Mesothelial cell of epicardium (in vitro differentiated cells): ENCODE results near the gene SLC38A9. TPM values are rescaled to one million over a fixed set of nuclear protein-coding genes. Genes with fewer than 3 reads are reported as not detected.

Experiments used
- DNase-seq, 2 experiments: peaks; one replicate each; pipeline ENCODE4 v3.0.0; 2021; ENCODE audit warnings: low spot score in 2 of 2; ENCODE audit not compliant: unreplicated experiment in 2 of 2
- H3K27ac Mint-ChIP-seq: 2 replicates; pipeline ENCODE4 v1.8.0; 2021; ENCODE audit warnings: mixed read lengths
- H3K27me3 Mint-ChIP-seq: 2 replicates; pipeline ENCODE4 v1.8.0; 2021; ENCODE audit warnings: low read depth, mixed read lengths
- H3K36me3 Mint-ChIP-seq: 2 replicates; pipeline ENCODE4 v1.8.0; 2021; ENCODE audit warnings: mixed read lengths
- H3K4me1 Mint-ChIP-seq: 2 replicates; pipeline ENCODE4 v1.8.0; 2021; ENCODE audit warnings: mixed read lengths
- H3K4me3 Mint-ChIP-seq: 2 replicates; pipeline ENCODE4 v1.8.0; 2021; ENCODE audit warnings: mild to moderate bottlenecking, moderate library complexity, mixed read lengths
- H3K9me3 Mint-ChIP-seq: 2 replicates; pipeline ENCODE4 v1.8.0; 2021; ENCODE audit warnings: mixed read lengths
- total RNA-seq: library from RNA; stranded (reverse); gene quantifications from 3 replicates; pipeline ENCODE4 v1.2.1, GENCODE V29; 2021
- TF ChIP-seq, protein P1 (sequence below): fragments of 200-600 bp; sonication (generic); IDR thresholded peaks from one replicate; pipeline ENCODE4 v1.5.0; 2021; ENCODE audit warnings: antibody characterized with exemption; ENCODE audit not compliant: unreplicated experiment

SLC38A9 gene
- total RNA-seq, 1 donor from 2014 or later, result 39.9 TPM

DNA sequence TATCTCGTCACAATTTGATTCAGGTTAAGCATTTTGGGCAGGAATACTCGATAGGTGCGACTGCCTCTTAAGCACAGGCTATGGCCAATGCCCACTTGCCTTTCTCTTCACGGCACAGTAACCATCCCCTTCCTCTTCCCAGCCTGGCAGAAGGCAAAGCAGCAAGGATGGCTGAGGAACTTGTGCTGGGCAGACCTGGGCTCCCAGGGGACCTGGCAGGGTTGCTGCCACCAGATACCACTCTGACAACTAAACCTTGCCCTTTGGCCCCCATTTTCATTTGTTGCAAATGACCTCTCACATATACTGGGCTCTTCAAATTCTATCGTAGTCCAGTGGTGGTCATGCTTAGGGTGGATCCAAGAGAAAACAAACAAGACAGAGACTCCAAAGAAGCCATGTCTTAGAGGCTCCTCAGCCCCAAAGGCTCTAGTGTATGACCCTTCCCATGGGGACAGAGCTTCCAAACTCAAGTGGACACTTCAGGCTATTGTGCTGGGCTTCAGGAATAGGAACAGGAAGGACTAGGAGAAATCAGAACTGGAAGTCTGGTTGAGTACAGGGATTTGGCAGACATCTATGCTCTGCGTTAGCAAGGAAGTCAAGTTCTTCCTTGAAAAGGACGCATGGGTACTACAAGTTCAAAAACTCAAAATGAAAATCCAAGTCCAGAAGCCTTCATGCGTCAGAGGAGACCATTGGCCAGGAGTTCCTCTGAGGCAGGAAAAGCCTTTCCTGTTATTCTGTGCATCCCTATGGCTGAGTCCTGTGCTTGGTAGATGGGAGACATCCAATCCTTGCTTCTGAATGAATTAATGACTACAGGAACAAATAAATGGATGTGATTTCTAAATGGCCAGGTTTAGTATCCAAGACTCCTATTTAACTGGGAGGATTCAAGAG, 112.7 kb downstream of the SLC38A9 start:
- no peaks in the 10 kb centered on the region for H3K27me3 Mint-ChIP-seq
- no peaks in the 10 kb centered on the region for H3K9me3 Mint-ChIP-seq
- peak overlapping the region; percentile 8 for H3K27ac Mint-ChIP-seq
- DNase-seq, result no peak
- H3K4me3 Mint-ChIP-seq, result no peak overlapping the region
- TF ChIP-seq, protein P1, sequence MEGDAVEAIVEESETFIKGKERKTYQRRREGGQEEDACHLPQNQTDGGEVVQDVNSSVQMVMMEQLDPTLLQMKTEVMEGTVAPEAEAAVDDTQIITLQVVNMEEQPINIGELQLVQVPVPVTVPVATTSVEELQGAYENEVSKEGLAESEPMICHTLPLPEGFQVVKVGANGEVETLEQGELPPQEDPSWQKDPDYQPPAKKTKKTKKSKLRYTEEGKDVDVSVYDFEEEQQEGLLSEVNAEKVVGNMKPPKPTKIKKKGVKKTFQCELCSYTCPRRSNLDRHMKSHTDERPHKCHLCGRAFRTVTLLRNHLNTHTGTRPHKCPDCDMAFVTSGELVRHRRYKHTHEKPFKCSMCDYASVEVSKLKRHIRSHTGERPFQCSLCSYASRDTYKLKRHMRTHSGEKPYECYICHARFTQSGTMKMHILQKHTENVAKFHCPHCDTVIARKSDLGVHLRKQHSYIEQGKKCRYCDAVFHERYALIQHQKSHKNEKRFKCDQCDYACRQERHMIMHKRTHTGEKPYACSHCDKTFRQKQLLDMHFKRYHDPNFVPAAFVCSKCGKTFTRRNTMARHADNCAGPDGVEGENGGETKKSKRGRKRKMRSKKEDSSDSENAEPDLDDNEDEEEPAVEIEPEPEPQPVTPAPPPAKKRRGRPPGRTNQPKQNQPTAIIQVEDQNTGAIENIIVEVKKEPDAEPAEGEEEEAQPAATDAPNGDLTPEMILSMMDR, result no peak
- H3K4me1 Mint-ChIP-seq, result peaks cover 56% of the 10 kb centered on the region
- no peaks in the 10 kb centered on the region for H3K36me3 Mint-ChIP-seq

DNA sequence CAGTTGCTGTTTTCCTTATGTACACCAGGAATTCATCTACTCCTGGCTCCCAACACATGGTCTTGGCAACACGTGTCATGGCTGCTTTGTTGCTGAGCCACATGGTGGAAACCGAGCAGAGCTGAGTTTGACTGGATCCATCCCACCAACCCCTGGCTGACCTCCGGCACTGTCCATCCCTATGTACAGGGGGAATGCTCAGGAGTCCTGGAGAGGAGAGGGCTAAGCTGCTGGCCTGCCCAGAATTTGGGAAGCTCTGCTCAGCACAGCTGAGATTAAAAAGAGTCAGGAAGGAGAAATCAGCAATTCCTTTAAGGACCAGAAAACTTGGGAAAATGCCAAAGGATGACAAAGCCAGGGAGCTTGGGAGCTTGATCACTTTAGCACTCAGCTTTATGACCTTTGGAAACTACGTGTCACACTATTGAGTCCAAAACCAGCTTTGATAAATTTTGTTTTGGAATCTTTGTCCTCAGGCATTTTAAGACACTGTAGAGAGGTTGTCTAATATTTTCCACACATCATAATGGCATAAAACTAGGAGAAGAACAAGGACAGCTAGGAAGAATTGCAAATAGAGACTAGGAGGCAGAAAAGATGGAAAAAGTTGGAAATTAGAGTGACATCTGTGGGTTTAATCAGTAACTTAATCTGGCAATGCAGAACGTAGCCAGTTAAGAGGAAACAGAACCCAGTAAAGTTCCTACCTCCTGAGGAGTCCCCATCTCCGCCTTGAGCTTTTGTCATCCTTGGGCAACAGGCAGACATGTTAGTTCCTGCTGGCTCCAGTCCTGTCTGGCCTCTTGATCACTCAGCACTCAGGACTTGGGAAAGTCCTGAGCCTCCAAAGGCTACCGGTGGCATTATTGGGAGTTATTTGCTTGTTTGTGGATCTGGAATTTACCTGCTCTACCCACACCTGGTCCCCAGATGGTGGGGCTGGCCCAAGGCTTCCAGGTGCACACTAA, 114.8 kb downstream of the SLC38A9 start:
- no peaks in the 10 kb centered on the region for H3K36me3 Mint-ChIP-seq
- peaks cover 45% of the 10 kb centered on the region for H3K4me1 Mint-ChIP-seq
- no peaks in the 10 kb centered on the region for H3K27me3 Mint-ChIP-seq
- TF ChIP-seq, protein P1, result no peak
- peak overlapping the region; percentile 80 for H3K27ac Mint-ChIP-seq
- no peak for DNase-seq
- no peak overlapping the region for H3K4me3 Mint-ChIP-seq
- H3K9me3 Mint-ChIP-seq, result no peaks in the 10 kb centered on the region

DNA sequence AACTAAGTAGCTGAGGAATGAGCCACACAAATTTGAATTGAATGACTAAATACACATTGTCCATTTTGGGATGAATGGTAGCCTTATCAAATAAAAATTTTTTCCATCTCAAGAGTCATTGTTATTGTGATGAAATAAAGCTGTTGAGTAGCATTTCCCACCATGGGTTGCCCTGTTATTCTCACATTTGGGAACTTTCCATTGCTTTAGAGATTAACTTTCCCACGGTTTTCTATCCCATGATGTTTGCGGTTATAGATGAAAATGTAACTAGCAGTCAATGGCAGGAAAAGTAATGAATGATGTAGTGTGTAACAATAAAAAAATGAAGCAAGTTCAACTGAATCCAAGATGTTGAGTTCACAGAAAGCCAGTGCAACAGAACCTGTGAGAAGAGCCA, 117.5 kb downstream of the SLC38A9 start:
- TF ChIP-seq, protein P1, result no peak
- H3K4me3 Mint-ChIP-seq, result no peak overlapping the region
- no peak overlapping the region for H3K27ac Mint-ChIP-seq
- no peaks in the 10 kb centered on the region for H3K36me3 Mint-ChIP-seq
- H3K9me3 Mint-ChIP-seq, result no peaks in the 10 kb centered on the region
- no peaks in the 10 kb centered on the region for H3K27me3 Mint-ChIP-seq
- peaks cover 37% of the 10 kb centered on the region for H3K4me1 Mint-ChIP-seq
- DNase-seq, result no peak

DNA sequence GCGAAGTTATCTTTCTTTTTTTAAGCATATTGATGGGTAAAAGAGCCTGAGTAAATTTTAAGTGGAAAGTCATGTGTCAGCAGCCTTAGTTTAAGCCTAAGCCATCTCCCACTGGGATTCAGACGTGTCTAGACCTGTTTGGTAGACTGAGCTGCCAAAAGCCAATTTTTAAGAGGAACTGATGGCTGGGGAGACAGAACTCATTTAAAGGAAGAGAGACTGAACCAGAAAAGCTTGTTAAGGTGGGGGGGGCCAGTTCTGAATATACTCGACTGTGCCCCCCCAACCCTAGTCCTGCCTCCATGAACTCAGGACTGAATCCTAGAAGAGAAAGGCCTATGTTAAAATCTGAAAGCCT, 119.0 kb downstream of the SLC38A9 start:
- Mint-ChIP-seq H3K4me1 (peaks cover 34% of the 10 kb centered on the region), H3K27ac (peak overlapping the region; percentile 19), H3K36me3 (no peaks in the 10 kb centered on the region), H3K9me3 (no peaks in the 10 kb centered on the region), H3K4me3 (no peak overlapping the region), H3K27me3 (no peaks in the 10 kb centered on the region)
- TF ChIP-seq, protein P1, result no peak
- no peak for DNase-seq

DNA sequence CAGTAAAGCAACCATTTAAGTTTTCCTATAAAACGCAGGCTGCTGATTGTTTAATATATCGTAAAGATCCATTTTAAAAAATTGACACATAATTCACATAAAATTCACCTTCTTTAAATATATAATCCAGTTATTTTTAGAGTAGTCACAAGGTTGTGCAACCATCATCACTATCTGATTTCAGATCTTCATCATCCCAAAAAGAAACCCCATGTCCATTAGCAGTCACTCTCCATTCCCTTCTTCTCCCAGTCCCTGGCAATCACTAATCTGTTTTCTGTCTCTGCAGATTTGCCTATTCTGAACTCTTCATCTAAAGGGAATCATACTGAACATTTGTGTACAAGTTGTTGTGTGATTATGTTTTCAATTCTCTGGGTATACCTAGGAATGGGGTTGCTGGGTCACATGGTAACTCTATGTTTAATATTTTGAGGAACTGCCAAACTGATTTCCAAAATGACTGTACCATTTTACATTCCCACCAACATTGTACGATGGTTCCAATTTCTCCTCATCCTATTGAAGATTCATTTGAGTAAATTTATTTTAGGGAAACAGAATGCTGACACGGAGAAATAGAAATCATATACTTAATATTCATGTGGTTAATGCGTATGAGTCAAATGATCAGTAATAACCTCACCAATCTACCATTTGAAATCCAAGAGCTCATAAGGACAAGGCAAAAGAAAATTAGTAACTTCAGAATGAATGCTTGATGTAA, 119.6 kb downstream of the SLC38A9 start:
- no peaks in the 10 kb centered on the region for H3K36me3 Mint-ChIP-seq
- no peaks in the 10 kb centered on the region for H3K27me3 Mint-ChIP-seq
- peak overlapping the region; percentile 19 for H3K27ac Mint-ChIP-seq
- H3K4me1 Mint-ChIP-seq, result peaks cover 29% of the 10 kb centered on the region
- TF ChIP-seq, protein P1, result no peak
- no peak for DNase-seq
- H3K9me3 Mint-ChIP-seq, result no peaks in the 10 kb centered on the region
- H3K4me3 Mint-ChIP-seq, result no peak overlapping the region
